Measurements from ENCODE around the gene PLEKHN1.

Gene PLEKHN1

GRCh38 chr1:996851-997712 is 30.8 kb downstream of the PLEKHN1 start (continued):
- TF ChIP-seq ZNF639 (tag by site-specific recombination; IDR thresholded peaks at IDR 0.05): peak; percentile 64; the same call in 1 of the 2 replicates
- TF ChIP-seq, protein P1, sequence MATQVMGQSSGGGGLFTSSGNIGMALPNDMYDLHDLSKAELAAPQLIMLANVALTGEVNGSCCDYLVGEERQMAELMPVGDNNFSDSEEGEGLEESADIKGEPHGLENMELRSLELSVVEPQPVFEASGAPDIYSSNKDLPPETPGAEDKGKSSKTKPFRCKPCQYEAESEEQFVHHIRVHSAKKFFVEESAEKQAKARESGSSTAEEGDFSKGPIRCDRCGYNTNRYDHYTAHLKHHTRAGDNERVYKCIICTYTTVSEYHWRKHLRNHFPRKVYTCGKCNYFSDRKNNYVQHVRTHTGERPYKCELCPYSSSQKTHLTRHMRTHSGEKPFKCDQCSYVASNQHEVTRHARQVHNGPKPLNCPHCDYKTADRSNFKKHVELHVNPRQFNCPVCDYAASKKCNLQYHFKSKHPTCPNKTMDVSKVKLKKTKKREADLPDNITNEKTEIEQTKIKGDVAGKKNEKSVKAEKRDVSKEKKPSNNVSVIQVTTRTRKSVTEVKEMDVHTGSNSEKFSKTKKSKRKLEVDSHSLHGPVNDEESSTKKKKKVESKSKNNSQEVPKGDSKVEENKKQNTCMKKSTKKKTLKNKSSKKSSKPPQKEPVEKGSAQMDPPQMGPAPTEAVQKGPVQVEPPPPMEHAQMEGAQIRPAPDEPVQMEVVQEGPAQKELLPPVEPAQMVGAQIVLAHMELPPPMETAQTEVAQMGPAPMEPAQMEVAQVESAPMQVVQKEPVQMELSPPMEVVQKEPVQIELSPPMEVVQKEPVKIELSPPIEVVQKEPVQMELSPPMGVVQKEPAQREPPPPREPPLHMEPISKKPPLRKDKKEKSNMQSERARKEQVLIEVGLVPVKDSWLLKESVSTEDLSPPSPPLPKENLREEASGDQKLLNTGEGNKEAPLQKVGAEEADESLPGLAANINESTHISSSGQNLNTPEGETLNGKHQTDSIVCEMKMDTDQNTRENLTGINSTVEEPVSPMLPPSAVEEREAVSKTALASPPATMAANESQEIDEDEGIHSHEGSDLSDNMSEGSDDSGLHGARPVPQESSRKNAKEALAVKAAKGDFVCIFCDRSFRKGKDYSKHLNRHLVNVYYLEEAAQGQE (tag by site-specific recombination; IDR thresholded peaks at IDR 0.05): peak; percentile 68
- no peak for TF ChIP-seq ZNF660 (tag by site-specific recombination; IDR thresholded peaks at IDR 0.05)
- 0 out of 2 replicates have a peak, but pooled peaks have one; percentile 13 for TF ChIP-seq ZNF76 (tag by site-specific recombination; IDR thresholded peaks at IDR 0.05; ENCODE audit: borderline replicate concordance, low read depth)
- TF ChIP-seq, protein P2, sequence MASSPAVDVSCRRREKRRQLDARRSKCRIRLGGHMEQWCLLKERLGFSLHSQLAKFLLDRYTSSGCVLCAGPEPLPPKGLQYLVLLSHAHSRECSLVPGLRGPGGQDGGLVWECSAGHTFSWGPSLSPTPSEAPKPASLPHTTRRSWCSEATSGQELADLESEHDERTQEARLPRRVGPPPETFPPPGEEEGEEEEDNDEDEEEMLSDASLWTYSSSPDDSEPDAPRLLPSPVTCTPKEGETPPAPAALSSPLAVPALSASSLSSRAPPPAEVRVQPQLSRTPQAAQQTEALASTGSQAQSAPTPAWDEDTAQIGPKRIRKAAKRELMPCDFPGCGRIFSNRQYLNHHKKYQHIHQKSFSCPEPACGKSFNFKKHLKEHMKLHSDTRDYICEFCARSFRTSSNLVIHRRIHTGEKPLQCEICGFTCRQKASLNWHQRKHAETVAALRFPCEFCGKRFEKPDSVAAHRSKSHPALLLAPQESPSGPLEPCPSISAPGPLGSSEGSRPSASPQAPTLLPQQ (tag by site-specific recombination; IDR thresholded peaks at IDR 0.05): peak; percentile 55; the same call in 1 of the 2 replicates
- TF ChIP-seq ZNF391 (tag by site-specific recombination; IDR thresholded peaks at IDR 0.05; ENCODE audit: borderline replicate concordance, low read depth): no peak

GRCh38 chr1:997713-997992 is 31.4 kb downstream of the PLEKHN1 start:
- Histone ChIP-seq H3K4me3 (ENCODE audit: low read depth, low read length) (peak overlapping the region; percentile 74), H3K9me3 (ENCODE audit: control insufficient read depth, insufficient read depth, low read depth, low read length) (no peaks in the 10 kb centered on the region), H3K4me1 (ENCODE audit: control insufficient read depth, insufficient read depth, low read length) (0 out of 2 replicates have a peak, but pooled peaks cover 3% of the 10 kb centered on the region), H3K27ac (ENCODE audit: extremely low read depth, low read depth, low read length) (peak overlapping the region; percentile 97), H3K36me3 (ENCODE audit: control insufficient read depth in 2 of 2, insufficient read depth in 1 of 2, low read length in 2 of 2) (peaks cover 0 to 24% of the 10 kb centered on the region in 2 experiments; a peak in 2 of 3 replicates)
- ChIA-PET POLR2A (interaction anchor here (0.5 to 6.5 kb wide), 7 partner anchors 9 to 82 kb away, joined by 3 to 44 read pairs (median 5); partner anchors contain the start of genes AGRN and ISG15), CTCF (interaction anchor here (1.1 to 1.8 kb wide), 2 partner anchors 14 to 66 kb away, joined by 5 to 11 read pairs; no protein-coding TSS in a partner anchor)
- TF ChIP-seq ZNF558 (tag by site-specific recombination; IDR thresholded peaks at IDR 0.05): no peak
- TF ChIP-seq, protein P3, sequence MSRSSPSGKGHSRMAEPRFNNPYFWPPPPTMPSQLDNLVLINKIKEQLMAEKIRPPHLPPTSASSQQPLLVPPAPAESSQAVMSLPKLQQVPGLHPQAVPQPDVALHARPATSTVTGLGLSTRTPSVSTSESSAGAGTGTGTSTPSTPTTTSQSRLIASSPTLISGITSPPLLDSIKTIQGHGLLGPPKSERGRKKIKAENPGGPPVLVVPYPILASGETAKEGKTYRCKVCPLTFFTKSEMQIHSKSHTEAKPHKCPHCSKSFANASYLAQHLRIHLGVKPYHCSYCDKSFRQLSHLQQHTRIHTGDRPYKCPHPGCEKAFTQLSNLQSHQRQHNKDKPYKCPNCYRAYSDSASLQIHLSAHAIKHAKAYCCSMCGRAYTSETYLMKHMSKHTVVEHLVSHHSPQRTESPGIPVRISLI (tag by site-specific recombination; IDR thresholded peaks at IDR 0.05): no peak
- TF ChIP-seq HOXA7 (CRISPR knock-in tag; IDR thresholded peaks at IDR 0.05; ENCODE audit: borderline replicate concordance): no peak
- TF ChIP-seq ZNF571 (tag by site-specific recombination; IDR thresholded peaks at IDR 0.05): no peak
- TF ChIP-seq ZNF174 (tag by site-specific recombination; IDR thresholded peaks at IDR 0.05): no peak
- peak; percentile 98 for TF ChIP-seq GLIS2 (tag by site-specific recombination; IDR thresholded peaks at IDR 0.05)
- no peak for TF ChIP-seq ZNF433 (tag by site-specific recombination; IDR thresholded peaks at IDR 0.05; ENCODE audit: low read depth)
- no peak for TF ChIP-seq ZNF76 (tag by site-specific recombination; IDR thresholded peaks at IDR 0.05; ENCODE audit: borderline replicate concordance, low read depth)
- TF ChIP-seq GLIS1 (tag by site-specific recombination; IDR thresholded peaks at IDR 0.05): peak; percentile 90; the same call in 1 of the 2 replicates
- no peak for TF ChIP-seq ZNF600 (tag by site-specific recombination; IDR thresholded peaks at IDR 0.05)
- no peak for TF ChIP-seq ZBTB20 (tag by site-specific recombination; IDR thresholded peaks at IDR 0.05)
- peak; percentile 98 for TF ChIP-seq ZBTB10 (tag by site-specific recombination; IDR thresholded peaks at IDR 0.05)
- TF ChIP-seq ZNF112 (tag by site-specific recombination; IDR thresholded peaks at IDR 0.05): no peak
- TF ChIP-seq ZNF416 (tag by site-specific recombination; IDR thresholded peaks at IDR 0.05): no peak
- no peak for TF ChIP-seq RBAK (tag by site-specific recombination; IDR thresholded peaks at IDR 0.05)
- TF ChIP-seq, protein P4, sequence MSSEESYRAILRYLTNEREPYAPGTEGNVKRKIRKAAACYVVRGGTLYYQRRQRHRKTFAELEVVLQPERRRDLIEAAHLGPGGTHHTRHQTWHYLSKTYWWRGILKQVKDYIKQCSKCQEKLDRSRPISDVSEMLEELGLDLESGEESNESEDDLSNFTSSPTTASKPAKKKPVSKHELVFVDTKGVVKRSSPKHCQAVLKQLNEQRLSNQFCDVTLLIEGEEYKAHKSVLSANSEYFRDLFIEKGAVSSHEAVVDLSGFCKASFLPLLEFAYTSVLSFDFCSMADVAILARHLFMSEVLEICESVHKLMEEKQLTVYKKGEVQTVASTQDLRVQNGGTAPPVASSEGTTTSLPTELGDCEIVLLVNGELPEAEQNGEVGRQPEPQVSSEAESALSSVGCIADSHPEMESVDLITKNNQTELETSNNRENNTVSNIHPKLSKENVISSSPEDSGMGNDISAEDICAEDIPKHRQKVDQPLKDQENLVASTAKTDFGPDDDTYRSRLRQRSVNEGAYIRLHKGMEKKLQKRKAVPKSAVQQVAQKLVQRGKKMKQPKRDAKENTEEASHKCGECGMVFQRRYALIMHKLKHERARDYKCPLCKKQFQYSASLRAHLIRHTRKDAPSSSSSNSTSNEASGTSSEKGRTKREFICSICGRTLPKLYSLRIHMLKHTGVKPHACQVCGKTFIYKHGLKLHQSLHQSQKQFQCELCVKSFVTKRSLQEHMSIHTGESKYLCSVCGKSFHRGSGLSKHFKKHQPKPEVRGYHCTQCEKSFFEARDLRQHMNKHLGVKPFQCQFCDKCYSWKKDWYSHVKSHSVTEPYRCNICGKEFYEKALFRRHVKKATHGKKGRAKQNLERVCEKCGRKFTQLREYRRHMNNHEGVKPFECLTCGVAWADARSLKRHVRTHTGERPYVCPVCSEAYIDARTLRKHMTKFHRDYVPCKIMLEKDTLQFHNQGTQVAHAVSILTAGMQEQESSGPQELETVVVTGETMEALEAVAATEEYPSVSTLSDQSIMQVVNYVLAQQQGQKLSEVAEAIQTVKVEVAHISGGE (tag by site-specific recombination; conservative IDR thresholded peaks at IDR 0.05; ENCODE audit: low read depth): no peak

Data from HEK293 (cell line).